Jurkat, Clone E6-1 (cell line): ENCODE results near the gene ZNF683.
"Not testable (repeated sequence)": the region's sequence is repeated elsewhere in the genome, so short reads cannot be mapped to it uniquely, and the experiment has no call there.

ENCODE experiments used
- DNase-seq: peaks from one replicate; pipeline ENCODE4 v3.0.0-alpha.2; 2011; ENCODE audit warnings: low read depth, low spot score
- H3K4me3 ChIP-seq: 2 replicates; pipeline ENCODE4 v1.5.1; 2011; ENCODE audit warnings: mild to moderate bottlenecking, low read length, control low read depth, moderate library complexity

Gene ZNF683

DNA sequence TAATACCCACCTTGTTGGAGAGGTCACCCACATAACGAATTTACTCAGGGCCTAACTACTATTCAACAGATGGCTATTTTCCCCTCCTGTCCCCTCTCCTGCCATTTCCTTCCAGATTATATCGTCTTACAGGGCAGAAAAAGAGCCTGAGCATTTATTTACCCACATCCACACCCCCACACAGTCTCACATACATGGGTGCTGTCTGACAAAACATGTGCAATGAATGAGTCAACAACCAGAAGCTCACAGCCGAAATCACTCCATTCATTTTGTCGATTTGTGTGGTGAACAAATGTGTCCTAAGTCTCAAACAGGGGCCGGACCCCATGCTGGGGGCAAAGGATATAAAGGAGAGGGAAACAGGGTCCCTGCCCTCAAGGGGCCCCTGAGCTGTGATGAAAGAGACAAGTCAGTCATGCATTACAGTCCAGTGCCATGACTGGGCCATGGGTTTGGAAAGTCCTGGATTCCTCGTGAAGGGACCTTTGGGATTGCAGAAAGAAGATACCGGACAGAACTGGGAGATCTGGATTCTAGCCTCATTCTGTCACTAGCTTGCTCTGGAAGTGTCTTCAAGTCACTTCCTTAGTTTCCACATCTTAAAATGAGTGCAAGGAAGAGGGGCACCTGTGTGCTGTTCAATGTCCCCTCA is 16.4 kb upstream of the ZNF683 start:
- DNase-seq: no peak
- H3K4me3 ChIP-seq: no peak overlapping the region

DNA sequence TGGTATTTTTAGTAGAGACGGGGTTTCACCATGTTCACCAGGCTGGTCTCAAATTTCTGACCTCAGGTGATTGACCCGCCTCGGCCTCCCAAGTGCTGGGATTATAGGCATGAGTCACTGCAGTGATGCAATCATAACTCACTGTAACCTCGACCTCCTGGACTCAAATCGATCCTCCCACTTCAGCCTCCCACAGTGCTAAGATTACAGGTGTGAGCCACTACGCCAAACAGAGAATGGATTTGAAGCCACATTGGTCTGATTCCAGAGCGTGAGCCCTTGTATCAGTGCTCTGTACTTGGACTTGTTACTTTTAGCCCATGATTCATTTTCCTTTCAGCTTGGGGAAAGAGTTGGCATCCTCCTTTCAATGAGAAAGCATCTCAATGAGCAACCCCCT is 14.9 kb upstream of the ZNF683 start:
- no peak for DNase-seq
- no peak overlapping the region for H3K4me3 ChIP-seq

DNA sequence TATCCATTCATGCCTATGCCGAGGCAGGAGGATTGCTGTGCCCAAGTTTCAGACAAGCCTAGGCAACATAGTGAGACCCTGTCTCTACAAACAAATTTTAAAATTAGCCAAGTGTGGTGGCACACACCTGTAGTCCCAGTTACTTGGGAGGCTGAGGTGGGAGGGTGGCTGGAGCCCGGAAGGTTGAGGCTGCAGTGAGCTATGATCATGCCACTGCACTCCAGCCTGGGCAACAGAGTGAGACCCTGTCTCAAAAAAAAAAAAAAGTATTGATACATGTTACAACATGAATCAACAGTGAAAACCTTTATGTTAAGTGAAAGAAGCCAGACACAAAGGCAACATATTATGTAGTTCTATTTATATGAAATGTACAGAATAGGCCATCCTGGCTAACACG is 12.5 kb upstream of the ZNF683 start:
- not testable (repeated sequence) for DNase-seq, H3K4me3 ChIP-seq

DNA sequence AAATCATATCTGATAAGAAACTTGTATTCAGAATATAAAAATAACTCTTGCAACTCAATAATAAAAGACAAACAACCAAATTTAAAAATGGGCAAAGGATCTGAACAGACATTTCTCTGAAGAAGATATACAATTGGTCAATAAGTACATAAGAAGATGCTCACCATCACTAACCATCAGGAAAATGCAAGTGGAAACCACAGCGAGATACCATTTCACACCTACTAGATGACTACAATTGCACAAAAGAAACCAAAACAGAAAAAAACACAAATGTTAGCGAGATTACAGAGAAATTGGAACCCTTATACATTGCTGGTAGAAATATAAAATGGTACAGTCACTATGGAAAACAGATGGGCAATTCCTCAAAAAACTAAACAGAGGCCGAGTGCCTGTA is 11.5 kb upstream of the ZNF683 start:
- DNase-seq: no peak
- H3K4me3 ChIP-seq: no peak overlapping the region

DNA sequence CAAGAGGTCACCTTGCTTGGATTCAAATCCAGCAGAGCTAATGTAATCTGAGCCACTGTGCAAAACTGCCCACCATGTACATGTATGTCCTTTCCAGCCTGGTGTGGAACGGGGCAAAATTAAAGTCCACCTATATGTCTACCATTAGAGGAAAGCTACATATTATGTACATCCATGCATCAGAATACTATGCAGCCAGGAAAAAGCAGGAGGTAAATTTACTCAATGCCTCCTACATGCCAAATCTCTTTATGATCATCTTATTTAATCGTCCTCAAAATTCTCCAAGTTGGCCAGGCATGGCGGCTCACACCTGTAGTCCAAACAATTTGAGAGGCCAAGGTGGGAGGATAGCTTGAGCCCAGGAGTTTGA is 6.3 kb upstream of the ZNF683 start:
- no peak for DNase-seq
- no peak overlapping the region for H3K4me3 ChIP-seq

DNA sequence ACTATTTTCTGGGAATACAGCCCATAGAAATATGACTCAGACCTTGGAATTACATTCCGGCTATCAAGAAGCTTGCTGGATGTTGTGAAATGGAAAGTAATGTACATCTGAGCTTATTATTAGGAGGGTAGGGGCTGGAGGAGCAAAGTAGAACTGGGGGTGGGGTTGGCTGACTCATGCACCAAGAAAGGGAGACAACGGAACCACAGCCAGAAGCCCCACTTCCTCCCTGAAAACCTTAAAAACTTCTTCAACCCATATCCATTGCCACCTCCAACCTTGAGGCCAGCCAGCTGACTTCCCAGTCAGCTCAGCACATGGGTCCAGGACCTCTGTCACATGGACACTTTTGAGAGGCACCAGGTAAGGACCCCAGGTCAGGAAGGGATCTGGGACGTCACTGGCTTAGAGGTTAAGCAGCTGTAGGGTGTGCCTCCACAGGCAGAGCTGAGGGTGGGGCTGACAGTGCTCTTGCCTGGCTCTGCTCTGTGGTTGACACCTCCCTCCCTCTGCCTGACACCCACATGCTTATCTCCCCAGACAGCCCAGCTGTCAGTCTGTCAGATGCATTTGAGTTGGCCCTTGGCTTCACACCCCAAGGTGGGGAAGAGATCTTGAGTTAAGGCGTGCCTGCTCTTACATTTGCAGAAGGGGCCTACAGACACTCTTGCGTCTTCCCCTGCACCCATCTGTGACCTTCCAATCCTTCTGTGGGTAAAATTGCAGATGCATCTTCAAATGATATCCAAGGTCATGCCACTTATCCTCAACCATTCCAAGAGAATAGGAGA is 5.7 kb upstream of the ZNF683 start:
- DNase-seq: peak; percentile 97

DNA sequence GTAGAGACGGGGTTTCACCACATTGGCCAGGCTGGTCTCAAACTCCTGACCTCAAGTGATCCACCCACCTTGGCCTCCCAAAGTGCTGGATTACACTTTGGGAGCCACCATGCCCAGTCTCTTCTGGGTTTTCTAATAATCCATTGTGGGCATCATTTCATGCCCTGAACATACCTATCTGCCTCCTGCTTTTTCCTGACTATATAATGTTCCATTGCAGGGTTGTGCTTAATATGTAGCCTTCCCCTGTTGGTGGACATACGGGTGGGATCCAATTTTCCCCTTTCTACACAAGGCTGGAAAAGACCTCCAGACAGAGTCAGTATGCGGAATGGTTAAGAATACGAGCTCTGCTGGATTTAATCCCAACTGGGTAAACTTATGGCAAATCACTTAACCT is 3.5 kb upstream of the ZNF683 start:
- no peak for DNase-seq
- no peak overlapping the region for H3K4me3 ChIP-seq

More for the DNA sequence above, 5.7 kb upstream of the ZNF683 start:
- peak overlapping the region; percentile 31 for H3K4me3 ChIP-seq

DNA sequence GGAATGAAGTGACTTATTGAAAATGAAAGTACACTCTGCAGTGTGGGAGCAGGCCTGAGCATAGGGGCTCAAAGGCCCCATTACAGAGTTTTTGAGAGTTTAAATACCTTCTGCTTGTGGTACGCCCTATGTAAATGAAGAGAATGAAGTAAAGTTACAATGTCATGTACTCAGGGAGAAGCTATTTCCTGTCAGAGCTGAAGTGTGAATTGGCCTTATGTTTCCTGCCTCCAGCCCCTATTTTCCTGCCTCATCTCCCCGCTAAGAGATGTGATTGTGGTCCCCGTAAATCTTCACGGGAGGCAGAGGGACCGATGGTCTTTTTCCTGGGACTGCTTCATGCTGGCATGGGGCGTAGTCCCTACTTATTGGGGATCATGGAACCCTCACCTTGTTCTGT is 2.5 kb upstream of the ZNF683 start:
- no peak overlapping the region for H3K4me3 ChIP-seq
- peak; percentile 52 for DNase-seq

DNA sequence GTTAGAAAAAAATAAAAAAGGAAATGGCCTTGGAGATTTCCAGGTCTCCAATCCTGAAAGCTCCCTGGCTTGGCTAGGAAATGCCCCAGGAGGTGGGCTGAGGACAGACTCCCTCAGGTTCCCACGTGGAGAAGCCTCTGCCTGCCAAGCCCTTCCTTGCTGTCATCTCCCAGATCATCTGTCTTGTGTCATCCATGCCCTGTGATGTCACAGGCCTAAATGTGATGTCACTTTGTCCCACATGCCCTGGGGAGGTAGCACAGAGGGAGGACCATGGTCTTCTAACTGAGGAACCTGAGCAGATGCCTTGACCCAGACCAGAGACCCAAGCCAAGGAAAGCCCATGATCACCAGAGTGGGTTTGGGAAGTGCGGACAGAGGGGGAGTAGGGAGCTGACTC is 1.8 kb upstream of the ZNF683 start:
- not testable (repeated sequence) for H3K4me3 ChIP-seq, DNase-seq

DNA sequence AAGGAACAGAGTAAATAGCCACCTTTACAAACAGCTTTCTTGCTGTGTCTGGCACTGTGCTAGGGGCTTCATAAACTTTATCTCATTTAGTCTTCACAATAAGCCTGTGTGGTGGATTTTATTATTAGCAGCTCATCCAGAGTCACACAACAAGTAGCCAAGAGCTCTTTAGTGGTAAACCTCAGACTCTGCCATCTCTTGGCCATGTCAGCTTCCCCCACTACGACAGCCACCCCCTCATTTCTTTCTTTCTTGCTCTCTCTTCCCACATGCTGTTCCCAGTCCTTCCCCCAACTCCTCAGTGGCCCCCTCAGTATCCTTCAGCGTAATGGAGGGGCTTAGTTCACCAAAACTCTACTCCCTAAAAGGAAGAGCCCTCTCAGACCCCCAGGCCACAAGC is 1.2 kb upstream of the ZNF683 start:
- H3K4me3 ChIP-seq: no peak overlapping the region
- DNase-seq: no peak

DNA sequence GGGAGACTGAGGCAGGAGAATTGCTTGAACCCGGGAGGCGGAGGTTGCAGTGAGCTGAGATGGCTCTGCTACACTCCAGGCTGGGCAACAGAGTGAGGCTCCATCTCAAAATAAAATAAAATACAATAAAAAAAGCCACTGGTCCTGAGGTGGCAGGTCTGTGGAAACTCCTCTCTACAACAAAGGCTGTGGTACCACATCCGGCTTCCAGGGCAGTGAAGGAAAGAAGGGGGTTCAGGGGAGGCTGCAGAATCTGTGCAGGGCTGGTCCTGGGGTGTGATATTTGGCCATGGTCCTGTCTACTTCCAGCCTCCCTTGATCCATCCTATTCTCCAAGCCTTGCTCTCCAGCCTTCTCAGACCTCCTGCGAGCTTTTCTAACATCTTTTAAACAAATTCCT is 731 bp upstream of the ZNF683 start:
- peak; percentile 58 for DNase-seq
- no peak overlapping the region for H3K4me3 ChIP-seq

DNA sequence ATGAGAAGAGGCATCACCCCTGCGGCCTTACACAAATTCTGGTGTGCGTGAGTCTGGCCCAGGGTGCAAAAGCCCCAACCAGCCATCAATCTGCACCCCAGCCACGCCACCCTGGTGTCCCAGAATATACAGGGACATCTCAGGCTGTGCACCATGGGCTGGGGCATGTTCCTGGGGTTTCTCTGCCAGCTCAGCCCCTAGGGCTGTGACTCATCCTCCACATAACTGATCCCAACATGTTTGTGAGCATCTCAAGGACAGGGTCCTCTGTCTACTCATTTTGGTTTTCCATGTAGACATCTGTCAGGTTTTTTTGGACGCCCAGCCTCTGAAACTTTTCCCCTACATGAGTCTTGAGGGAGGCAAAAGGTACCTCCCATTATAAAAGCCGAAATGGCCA is 511 bp downstream of the ZNF683 start:
- DNase-seq: no peak
- H3K4me3 ChIP-seq: no peak overlapping the region

DNA sequence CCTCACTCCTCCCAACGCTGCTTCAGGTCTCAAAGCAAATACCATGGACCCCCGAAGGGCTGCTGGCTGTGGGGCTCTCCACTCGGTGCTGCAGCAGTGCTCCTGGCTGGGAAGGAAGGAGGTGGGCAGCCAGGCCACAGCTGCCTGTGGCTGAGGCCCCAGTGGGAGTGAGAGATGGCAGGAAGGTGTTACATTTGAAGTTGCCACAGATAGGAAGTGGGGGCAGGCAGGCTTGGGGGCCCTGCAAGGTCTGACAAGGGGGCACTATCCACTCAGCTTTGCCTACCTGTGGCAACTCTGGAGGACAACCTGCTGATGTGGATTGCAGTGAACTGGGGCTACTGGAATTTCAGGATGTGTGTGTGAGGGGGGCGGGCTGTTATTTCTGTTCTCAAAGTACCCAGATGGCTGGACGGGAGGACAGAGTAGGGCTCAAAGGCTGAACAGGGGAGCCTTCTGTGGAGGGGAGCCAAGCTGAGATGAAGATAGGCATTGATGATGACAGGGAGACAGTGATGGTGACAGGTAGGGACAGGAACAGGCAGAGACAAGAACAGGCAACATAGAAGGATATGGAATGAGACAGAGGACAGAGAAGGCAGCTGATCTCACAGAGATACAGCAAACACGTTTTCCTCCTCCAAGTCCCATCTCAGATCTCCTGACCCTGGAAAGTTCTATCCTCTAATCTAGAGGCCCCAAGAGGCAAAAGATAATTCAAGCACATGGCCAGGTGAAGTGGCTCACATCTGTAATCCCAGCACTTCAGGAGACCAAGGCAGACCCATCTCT is 1.8 kb downstream of the ZNF683 start:
- no peak overlapping the region for H3K4me3 ChIP-seq
- peak; percentile 45 for DNase-seq

DNA sequence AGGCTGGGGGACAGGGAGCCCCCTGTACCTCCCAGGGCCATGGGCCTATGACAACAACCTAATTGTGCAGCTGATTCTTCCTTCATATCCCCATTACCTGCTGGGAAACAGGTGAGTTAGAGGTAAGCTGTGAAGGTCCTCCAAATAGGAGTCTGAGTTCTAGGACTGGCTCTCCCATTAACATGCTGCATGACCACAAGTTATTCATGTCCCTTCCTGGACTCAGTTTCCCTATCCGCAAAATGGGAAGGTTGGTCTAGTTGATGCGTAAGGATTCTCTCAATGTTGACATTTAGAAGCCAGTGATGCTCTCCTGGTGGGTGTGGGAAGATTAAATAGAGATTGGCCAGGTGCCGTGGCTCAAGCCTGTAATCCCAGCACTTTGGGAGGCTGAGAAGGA is 4.1 kb downstream of the ZNF683 start:
- H3K4me3 ChIP-seq: no peak overlapping the region

DNA sequence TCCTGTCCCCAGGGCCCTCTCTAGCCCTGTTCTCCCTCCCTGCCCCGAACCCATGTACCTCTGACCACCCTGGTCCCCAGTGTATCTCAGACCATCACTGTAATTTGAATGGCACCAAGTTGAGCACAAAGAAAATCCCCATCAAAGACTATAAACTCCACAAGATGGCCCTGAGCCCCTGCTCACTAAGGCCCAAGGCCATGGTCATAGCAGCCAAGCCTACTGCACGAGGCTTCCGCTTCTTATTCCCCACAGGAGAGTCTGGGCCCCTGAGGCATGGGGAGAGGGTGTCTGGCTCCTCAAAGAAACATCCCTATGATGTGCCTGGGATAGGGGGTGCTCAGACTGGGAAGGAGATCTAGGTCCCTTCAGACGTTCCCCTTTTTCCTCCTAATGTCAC is 4.5 kb downstream of the ZNF683 start:
- DNase-seq: no peak
- no peak overlapping the region for H3K4me3 ChIP-seq

More for the DNA sequence above, 4.1 kb downstream of the ZNF683 start:
- DNase-seq: no peak

DNA sequence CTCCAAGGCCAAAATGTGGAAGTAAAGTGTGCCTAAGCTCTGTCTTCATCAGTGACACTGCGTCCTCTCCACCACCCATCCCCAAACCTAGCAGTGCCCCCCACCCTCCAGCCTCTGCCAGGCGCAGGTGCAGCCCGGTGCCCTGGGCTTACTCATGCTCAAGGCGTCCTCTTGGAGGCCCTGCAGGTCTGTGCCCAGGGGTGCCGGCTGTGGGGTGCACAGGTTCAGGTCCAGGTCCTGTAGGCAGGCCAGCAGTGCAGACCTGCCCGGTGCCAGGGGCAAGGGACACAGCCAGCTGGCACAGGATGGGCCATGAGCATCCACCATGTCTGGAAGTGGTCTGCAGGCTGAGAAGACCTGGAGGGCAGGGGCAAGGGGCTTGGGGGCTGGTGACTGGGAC is 5.1 kb downstream of the ZNF683 start:
- DNase-seq: no peak
- H3K4me3 ChIP-seq: no peak overlapping the region

DNA sequence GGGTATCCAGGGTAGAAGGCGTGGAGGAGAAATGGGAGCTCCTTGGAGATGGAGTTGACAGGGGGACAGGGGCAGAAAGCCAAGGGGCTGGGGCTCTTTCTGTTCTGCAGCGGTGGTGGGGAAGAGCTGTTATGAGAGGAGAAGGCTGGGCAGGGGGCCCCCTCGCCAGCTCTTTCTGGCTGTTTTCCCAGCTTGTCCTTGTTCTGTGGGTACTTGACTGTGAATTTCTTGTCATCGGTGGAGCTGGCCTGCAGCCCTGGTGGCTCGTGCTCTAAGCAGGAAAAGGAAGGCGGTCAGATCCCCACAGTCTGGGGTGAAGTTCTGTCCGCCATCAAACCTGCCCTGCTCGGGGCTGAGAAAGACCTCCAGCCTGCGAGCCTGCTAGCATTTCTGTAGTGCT is 7.6 kb downstream of the ZNF683 start:
- no peak for DNase-seq
- no peak overlapping the region for H3K4me3 ChIP-seq

DNA sequence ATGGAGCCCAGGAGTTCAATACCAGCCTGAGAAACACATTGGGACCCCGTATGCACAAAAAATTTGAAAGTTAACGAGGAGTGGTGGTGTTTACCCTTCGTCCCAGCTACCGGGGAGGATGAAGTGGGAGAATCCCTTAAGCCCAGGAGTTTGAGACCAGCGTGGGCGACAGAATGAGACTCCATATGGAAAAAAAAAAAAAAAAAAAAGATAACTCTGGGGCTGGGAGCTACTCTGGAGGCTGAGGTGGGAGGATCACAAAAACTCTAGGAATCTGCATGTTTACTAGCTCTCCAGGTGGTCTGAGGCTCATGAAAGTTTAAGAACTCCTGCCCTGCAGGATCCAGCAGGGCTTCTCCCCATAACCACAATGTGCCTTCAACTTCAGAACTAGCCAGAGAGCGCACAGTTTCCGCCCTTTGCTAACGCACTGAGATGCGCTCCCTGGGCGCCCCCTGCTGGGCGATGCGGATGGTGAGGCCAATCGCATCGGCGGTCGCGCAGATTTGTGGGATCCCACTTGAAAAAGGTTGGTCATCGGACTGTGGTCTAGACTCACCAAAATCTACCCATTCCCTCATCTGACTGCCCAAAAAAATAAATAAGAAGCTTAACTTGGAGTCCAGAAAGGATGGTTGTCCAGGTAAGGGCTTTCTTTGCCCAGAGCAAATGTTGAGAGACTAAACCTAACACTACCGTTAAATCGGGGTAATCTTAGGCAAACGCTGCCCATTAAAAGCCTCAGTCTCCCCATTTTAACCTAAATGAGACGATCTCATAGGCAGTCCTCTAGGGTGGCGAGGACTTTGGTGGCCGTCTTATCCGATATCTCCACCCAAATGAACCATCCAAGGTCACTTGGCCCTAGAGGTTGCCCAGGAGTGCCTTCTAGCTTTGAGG is 8.8 kb downstream of the ZNF683 start:
- H3K4me3 ChIP-seq: no peak overlapping the region
- peak; percentile 87 for DNase-seq

DNA sequence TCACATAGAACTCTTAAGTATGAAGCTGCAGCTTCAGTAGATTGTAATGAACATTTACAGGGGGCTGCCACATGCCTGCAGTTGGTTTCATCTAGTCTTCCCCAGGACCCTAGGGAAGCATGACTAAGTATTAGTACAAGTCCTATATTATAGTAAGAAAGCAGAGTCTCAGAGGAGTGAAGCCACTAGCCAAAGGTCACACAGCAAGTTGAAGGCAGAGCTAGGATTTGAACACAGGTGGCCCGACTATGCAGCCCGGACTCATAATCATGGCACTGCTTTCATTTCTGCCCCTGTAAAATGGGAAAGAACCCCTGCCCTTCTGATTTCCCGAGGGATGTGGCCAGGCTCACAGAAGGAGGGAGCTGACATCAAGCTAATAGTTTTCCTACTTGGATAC is 10.2 kb downstream of the ZNF683 start:
- no peak for DNase-seq
- no peak overlapping the region for H3K4me3 ChIP-seq
